ENCODE data around the gene TNFAIP8. TPM values are rescaled to one million over a fixed set of nuclear protein-coding genes. Genes with fewer than 3 reads are reported as not detected.

Gene TNFAIP8
- total RNA-seq, 2 experiments from 2014 or later = 106 to 114 TPM

- ATAC-seq (ENCODE audit: poor library complexity) (no peak), DNase-seq (no peak)
- Mint-ChIP-seq H3K27ac (peak overlapping the region; percentile 80), H3K4me1 (ENCODE audit: low read depth) (peaks cover 87% of the 10 kb centered on the region), H3K36me3 (ENCODE audit: low read depth) (peaks cover 57% of the 10 kb centered on the region), H3K4me3 (no peak overlapping the region), H3K27me3 (no peaks in the 10 kb centered on the region), H3K9me3 (no peaks in the 10 kb centered on the region)
- Histone ChIP-seq H3K4me3 (ENCODE audit: low read length) (no peak overlapping the region), H3K27ac (ENCODE audit: low read depth in 1 of 2, low read length in 2 of 2) (peak overlapping the region in 1 of 2 donors; percentile 1), H3K36me3 (ENCODE audit: insufficient read depth, low read length) (peaks cover 42% of the 10 kb centered on the region), H3K9me3 (ENCODE audit: control insufficient read depth in 1 of 2, insufficient read depth in 1 of 2, low read length in 2 of 2) (no peaks in the 10 kb centered on the region), H3K27me3 (ENCODE audit: control insufficient read depth in 1 of 2, insufficient read depth in 2 of 2, low read length in 2 of 2) (no peaks in the 10 kb centered on the region), H3K4me1 (ENCODE audit: insufficient read depth, low read length) (peaks cover 39% of the 10 kb centered on the region)
- no peak for TF ChIP-seq CTCF (IDR thresholded peaks at IDR 0.05)
- ChIA-PET POLR2A (interaction anchor here (0.7 kb wide), 1 partner anchor 26 kb away, joined by 3 read pairs; no protein-coding TSS in a partner anchor), CTCF (no interaction called here)
- intact Hi-C loops (cut with DNase I, micrococcal nuclease) = loop anchor here in 1 of 2 experiments (5.0 kb wide), 1 partner anchor 41 kb away; no protein-coding TSS in a partner anchor
Observed at GRCh38 chr5:119387945-119388618, 32.3 kb downstream of the TNFAIP8 start.

DNA sequence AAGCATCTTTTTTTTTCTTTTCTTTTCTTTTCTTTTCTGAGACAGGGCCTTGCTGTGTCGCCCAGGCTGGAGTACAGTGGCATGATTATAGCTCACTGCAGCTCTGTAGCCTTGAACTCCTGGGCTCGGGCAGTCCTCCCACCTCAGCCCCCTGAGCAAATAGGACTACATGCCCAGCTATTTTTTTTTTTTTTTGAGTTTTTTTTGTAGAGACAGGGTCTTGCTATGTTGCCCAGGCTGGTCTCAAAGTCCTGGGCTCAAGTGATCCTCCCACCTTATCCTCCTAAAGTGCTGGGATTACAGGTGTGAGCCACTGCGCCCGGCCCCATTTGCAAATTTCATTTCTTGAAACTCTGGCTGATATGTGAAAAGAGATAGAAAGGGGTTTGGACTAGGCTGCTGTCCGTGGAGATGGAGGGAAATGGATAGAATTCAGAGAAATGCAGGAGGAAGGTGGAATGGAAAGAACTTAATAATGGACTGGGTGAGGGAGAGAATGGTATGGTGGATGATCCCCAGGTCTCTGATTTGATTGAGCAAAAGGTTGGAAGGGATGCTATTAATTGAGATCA is 32.9 kb downstream of the TNFAIP8 start:
- ChIA-PET POLR2A (interaction anchor here (0.7 to 1.1 kb wide), 2 partner anchors 27 to 31 kb away, joined by 3 read pairs; no protein-coding TSS in a partner anchor), CTCF (interaction anchor here (1.3 kb wide), 1 partner anchor 73 kb away, joined by 5 read pairs; no protein-coding TSS in a partner anchor)
- no peak for ATAC-seq (ENCODE audit: poor library complexity)
- Mint-ChIP-seq H3K9me3 (no peaks in the 10 kb centered on the region), H3K27ac (peak overlapping the region; percentile 80), H3K4me3 (no peak overlapping the region), H3K4me1 (ENCODE audit: low read depth) (peaks cover 87% of the 10 kb centered on the region), H3K27me3 (no peaks in the 10 kb centered on the region), H3K36me3 (ENCODE audit: low read depth) (peaks cover 59% of the 10 kb centered on the region)
- Histone ChIP-seq H3K4me3 (ENCODE audit: low read length) (no peak overlapping the region), H3K9me3 (ENCODE audit: control insufficient read depth in 1 of 2, insufficient read depth in 1 of 2, low read length in 2 of 2) (no peaks in the 10 kb centered on the region), H3K36me3 (ENCODE audit: insufficient read depth, low read length) (peaks cover 42% of the 10 kb centered on the region), H3K27me3 (ENCODE audit: control insufficient read depth in 1 of 2, insufficient read depth in 2 of 2, low read length in 2 of 2) (no peaks in the 10 kb centered on the region), H3K27ac (ENCODE audit: low read depth in 1 of 2, low read length in 2 of 2) (no peak overlapping the region), H3K4me1 (ENCODE audit: insufficient read depth, low read length) (peaks cover 36% of the 10 kb centered on the region)
- intact Hi-C loops (cut with DNase I, micrococcal nuclease) = loop anchor here in 1 of 2 experiments (5.0 kb wide), 1 partner anchor 41 kb away; no protein-coding TSS in a partner anchor
- TF ChIP-seq CTCF (IDR thresholded peaks at IDR 0.05) = no peak
- no peak for DNase-seq

DNA sequence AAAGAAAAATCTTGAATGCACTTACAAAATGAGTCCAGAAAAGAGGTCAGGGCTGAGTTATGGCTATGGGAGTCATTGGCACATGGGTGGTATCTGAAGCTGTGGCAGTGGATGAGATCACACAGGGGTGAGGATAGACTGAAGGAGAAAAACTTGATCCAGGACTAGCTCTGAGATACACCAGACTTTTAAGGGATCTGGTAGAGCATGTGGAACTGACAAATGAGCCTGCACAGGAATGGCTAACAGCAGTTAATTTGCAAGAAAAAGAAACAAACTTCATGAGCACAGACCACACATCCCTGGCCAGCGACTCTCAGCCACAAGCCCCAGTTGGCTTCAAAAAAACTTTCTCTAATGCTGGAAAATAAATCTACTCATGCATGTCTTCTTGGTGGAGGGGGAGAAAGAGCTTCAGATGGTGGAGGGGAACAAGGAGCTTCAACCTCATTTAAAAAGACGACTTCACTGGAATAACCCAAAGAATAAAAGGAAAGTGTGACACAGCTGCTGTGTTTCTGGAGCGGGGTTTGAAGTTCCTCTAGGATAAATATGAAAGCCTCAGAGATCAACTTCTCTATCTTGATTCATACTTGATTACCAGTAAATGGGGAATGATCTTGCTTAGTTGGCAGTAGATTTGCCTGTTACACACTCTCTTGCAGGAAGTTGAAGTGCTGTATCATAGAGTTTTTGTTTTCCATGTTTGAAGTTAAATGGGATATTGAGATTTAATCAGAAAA is 33.6 kb downstream of the TNFAIP8 start:
- Histone ChIP-seq H3K9me3 (ENCODE audit: control insufficient read depth in 1 of 2, insufficient read depth in 1 of 2, low read length in 2 of 2) (no peaks in the 10 kb centered on the region), H3K27me3 (ENCODE audit: control insufficient read depth in 1 of 2, insufficient read depth in 2 of 2, low read length in 2 of 2) (no peaks in the 10 kb centered on the region), H3K27ac (ENCODE audit: low read depth in 1 of 2, low read length in 2 of 2) (peak overlapping the region in 1 of 2 donors; percentile 30), H3K36me3 (ENCODE audit: insufficient read depth, low read length) (peaks cover 42% of the 10 kb centered on the region), H3K4me1 (ENCODE audit: insufficient read depth, low read length) (peaks cover 29% of the 10 kb centered on the region), H3K4me3 (ENCODE audit: low read length) (no peak overlapping the region)
- H3K36me3 Mint-ChIP-seq (ENCODE audit: low read depth) = peaks cover 64% of the 10 kb centered on the region
- no peaks in the 10 kb centered on the region for H3K27me3 Mint-ChIP-seq
- ChIA-PET CTCF (interaction anchor here (1.3 to 1.4 kb wide), 2 partner anchors 30 to 74 kb away, joined by 3 to 5 read pairs; no protein-coding TSS in a partner anchor), POLR2A (interaction anchor here (0.9 to 1.2 kb wide), 4 partner anchors 9 to 74 kb away, joined by 3 to 4 read pairs (median 3); no protein-coding TSS in a partner anchor)
- TF ChIP-seq CTCF (IDR thresholded peaks at IDR 0.05) = no peak
- peaks cover 85% of the 10 kb centered on the region for H3K4me1 Mint-ChIP-seq (ENCODE audit: low read depth)
- intact Hi-C loops (cut with DNase I, micrococcal nuclease) = loop anchor here in 1 of 2 experiments (5.0 kb wide), 2 partner anchors 42 to 317 kb away; partner anchors contain the start of gene DMXL1
- ATAC-seq (ENCODE audit: poor library complexity) (no peak), DNase-seq (no peak)
- peak overlapping the region; percentile 80 for H3K27ac Mint-ChIP-seq
- no peaks in the 10 kb centered on the region for H3K9me3 Mint-ChIP-seq
- H3K4me3 Mint-ChIP-seq = no peak overlapping the region

Data from CD4-positive, alpha-beta T cell (primary cell).